Stimulated activated CD8-positive, alpha-beta memory T cell treated with anti-CD3 and anti-CD28 coated beads, Interleukin-4, amount 100 ng/mL, for 48 hours (primary cell): ENCODE measurements around the gene ZNF677.
"Not testable (repeated sequence)": the region's sequence is repeated elsewhere in the genome, so short reads cannot be mapped to it uniquely, and the experiment has no call there.

Experiments
- DNase-seq: peaks from one replicate; pipeline ENCODE4 v3.0.0-alpha.2; 2020

Gene ZNF677

DNA sequence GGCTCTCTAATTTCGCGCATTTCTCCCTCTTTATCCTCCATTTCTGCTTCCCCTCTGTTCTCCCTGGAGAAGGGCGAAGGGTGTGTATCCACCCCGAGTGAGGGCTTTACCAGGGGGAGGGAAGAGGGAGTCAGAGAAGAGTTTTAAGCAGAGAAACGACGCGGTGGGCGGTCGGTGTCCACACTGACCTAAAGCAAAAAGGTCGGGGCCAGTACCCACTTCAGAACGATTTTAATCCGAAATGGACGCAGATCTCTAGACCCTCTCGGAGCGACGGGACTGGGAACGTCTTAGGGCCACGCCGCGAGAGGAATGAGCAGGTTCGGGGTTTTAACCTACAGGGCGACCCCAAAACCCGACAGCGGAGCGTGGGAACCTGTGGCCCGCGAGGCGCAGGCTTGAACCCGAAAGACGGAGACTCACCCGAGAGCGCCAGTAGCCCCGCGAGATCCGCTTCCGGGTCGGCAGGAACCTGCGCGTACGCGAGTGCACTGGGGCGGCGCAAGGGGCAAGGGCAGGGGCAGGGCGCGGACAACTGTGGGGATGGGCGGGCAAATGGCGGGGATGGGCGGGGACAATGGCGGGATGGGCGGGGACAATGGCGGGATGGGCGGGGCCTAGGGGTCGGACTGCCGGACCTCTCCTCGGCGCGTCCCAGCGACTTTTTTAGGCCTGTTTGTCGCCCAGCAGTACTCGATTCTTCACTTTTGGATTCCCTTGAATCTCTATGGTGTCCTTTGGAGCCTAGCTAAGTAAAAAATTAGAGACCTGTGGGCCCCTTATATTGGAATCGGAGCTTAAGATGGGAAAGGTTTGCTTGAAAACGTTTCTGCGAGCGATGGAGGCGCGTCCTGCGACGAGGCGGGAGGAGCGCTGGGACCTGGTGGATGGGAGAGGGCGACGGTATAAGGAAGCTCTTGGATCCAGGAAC lies at the start of gene ZNF677:
ZNF677 (minus strand) TSS at position 463 of the 931 bp plus-strand sequence. CDS start 3,323 bp downstream, outside the sequence.
- DNase-seq = peak; percentile 81

DNA sequence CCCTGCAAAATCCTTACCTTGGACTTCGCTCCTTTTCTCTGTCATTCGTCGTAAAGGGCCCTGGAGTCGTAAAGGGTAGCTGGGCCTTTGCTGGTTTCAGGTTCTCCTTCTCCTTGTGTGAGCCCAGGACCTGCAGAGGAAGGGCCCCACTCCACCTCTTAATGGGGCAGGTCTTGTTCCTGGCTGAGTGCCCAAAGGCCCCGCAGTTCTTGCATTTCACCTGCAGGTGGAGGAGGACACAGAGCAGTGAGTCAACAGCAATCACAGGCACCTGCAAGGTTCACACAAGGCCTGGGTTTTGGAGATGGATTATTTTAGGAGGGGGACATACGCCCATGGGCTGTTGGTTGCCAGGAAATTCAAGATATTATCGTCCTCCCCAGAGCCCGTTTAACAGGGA lies 46.7 kb upstream of the ZNF677 start:
- not testable (repeated sequence) for DNase-seq

GRCh38 chr19:53294786-53295441 lies 40.2 kb upstream of the ZNF677 start:
- no peak for DNase-seq

- DNase-seq = no peak
Measured at GRCh38 chr19:53290758-53291549, 36.3 kb upstream of the ZNF677 start.

DNA sequence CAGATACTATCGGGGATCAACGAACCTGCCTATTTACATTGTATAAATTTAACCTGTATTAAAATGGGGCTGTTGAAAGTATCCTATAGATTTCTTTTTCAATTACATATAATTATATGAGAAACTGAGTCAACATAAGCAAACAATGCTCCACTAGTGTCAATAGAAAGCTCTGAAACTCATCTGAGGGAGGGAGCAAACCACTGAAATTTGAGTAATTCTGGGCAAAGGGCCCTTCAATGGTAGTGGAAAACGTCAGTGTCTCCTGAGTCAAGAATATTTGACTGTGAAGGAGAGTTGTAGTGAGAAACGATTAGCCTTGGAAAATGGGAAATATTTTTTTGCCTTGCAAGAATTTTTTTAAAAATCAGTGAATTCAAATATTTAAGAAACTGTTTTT lies 30.4 kb upstream of the ZNF677 start:
- no peak for DNase-seq

GRCh38 chr19:53281947-53282346 lies 27.3 kb upstream of the ZNF677 start:
- peak; percentile 29 for DNase-seq

GRCh38 chr19:53275480-53275879 lies 20.8 kb upstream of the ZNF677 start:
- DNase-seq = no peak

DNA sequence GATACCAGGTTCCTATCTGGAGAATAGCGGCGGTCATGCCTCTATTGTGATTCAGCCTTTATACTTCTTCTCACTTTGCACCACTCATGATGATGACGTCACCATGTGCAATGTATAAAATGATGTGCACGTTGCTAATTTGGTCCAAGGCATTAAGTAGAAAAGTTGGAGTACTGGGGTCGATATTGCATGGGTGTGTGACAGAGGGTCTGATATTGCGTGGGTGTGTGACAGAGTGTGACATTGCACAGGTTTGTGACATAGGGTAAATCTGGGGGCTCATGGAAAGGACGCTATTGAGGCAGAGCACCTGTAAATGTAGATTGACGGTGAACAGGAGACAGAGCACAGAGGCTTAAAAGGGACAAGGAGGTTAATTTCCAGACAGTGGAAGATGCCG lies 17.4 kb upstream of the ZNF677 start:
- DNase-seq = no peak

GRCh38 chr19:53269861-53270260 lies 15.2 kb upstream of the ZNF677 start:
- DNase-seq = not testable (repeated sequence)

- DNase-seq = not testable (repeated sequence)
Measured at GRCh38 chr19:53267623-53268022, 12.9 kb upstream of the ZNF677 start, which contains the start of gene VN1R4. TSS of gene VN1R4 (minus strand) at chr19:53267723. CDS start at chr19:53267665, 58 bp downstream.

DNA sequence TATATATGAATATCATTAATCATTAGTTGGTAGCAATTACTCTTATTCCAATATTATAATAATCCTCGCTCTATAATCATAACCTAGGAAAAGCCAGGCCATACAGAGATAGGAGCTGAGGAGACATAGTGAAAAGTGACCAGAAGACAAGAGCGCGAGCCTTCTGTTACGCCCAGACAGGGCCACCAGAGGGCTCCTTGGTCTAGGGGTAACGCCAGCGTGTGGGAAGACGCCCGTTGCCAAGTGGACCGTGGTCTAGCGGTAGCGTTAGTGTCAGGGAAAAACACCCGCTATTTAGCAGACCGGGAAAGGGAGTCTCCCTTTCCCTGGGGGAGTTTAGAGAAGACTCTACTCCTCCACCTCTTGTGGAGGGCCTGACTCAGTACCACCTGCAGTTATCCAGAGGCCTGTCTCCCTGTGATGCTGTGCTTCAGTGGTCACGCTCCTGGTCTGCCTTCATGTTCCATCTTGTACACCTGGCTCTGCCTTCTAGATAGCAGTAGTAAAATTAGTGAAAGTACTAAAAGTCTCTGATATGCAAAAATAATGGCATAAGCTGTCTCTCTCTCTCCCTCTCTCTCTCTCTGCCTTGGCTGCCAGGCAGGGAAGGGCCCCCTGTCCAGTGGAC lies 3.2 kb upstream of the ZNF677 start, which contains the start of gene VN1R2:
VN1R2 (plus strand) TSS at position 578 of the 628 bp plus-strand sequence. CDS start 84 bp downstream, outside the sequence.
- DNase-seq = not testable (repeated sequence)

GRCh38 chr19:53246498-53246897 lies 8.2 kb downstream of the ZNF677 start:
- DNase-seq = no peak

DNA sequence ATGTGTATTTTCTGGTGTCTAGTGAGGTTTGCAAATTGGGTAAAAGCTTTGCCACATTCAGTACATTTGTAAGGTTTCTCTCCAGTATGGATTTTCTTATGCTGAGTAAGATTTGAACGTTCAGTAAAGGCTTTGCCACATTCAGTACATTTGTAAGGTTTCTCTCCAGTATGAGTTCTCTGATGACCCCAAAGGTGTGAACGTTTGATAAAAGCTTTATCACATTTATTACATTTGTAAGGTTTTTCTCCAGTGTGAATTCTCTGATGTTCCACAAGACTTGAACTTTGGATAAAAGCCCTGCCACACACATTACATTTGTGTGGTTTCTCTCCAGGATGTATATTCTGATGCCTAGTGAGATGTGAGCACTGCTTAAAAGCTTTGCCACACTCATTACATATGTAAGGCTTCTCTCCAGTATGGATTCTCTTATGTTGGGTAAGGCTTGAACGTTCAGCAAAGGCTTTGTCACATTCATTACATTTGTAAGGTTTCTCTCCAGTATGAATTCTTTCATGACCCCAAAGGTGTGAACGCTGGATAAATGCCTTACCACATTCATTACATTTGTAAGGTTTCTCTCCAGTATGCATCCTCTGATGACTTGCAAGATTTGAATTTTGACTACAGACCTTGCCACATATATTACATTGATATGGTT lies 17.4 kb downstream of the ZNF677 start:
- no peak for DNase-seq

DNA sequence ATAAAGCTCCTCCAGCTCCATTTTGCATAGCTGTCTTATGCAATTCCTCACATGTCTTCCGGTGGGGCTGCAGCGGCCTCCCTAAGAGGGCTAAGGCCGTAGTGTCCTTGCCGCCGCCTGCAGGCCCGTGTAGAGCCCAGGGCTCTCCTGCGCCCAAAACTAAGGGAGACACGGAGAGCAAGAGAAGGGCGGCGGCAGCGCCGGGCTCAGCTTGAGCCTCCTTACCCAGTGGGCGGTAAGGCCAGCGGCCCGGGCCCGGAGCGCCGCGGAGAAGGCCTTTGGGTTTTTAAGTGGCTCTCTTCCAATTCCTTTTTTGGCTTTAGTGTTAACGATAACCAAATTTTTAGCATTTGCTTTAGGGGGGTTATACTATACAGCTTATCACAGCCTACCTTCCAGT lies 30.1 kb downstream of the ZNF677 start:
- no peak for DNase-seq

- not testable (repeated sequence) for DNase-seq
Measured at GRCh38 chr19:53222716-53223115, 32.0 kb downstream of the ZNF677 start.

DNA sequence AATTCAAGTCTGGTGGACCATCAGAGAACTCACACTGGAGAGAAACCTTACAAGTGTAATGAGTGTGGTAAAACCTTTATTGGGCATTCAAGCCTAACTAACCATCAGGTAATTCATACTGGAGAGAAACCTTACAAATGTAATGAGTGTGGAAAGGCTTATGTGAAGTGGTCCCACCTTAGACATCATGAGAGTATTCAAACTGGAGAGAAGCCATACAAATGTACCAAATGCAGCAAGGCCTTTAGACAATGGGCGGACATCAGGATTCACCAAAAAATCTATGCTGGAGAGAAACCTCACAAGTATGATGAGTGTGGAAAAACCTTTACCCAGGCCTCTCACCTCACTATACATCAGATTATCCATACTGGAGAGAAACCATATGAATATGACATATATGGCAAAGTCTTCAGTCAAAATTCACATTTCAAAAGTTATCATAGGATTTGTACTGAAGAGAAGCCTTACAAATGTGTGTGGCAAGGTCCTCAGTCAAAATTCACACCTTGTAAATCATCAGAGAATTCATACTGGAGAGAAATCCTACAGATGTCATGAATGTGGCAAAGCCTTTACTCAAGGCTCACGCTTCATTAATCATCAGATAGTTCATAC lies 41.9 kb downstream of the ZNF677 start:
- no peak for DNase-seq

DNA sequence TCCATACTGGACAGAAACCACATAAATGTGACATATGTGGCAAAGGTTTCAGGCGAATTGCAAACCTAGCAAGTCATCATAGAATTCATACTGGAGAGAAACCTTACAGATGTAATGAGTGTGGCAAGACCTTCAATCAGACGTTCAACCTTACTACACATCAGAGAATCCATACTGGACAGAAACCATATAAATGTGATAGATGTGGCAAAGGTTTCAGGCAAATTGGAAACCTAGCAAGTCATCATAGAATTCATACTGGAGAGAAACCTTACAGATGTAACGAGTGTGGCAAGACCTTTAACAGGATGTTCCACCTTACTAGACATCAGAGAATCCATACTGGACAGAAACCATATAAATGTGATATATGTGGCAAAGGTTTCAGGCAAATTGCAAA lies 43.1 kb downstream of the ZNF677 start:
- DNase-seq = not testable (repeated sequence)

DNA sequence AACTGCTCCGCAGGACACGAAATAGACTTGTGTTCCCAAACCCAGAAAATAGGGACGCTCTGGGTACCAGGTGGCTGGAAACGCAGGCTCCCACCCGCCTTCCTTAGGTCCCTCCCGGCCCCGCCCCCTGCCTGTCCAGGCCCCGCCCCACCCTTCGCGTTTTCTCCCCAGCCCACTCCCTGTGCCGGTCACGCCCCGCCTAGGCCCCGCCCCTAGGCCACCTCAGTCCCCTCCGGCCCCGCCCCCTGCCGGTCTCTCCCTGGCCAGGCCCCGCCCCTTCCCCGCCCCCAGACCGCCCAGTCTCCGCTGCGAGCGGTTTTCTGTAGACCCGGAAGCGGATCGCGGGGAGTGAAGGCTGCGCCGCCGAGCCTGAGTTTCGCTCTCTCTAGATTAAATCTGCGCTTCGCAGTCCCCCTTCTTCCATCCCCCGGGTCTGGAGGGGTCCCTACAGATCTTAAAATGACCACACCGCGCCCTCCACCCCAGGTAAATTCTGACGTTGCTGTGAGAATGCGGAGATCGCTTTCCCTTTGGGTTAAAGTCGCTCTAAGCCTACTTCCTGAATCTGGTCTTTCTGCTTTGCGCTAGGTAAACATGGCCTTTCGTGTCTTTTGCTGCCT lies 57.8 kb downstream of the ZNF677 start:
- DNase-seq = peak; percentile 97

DNA sequence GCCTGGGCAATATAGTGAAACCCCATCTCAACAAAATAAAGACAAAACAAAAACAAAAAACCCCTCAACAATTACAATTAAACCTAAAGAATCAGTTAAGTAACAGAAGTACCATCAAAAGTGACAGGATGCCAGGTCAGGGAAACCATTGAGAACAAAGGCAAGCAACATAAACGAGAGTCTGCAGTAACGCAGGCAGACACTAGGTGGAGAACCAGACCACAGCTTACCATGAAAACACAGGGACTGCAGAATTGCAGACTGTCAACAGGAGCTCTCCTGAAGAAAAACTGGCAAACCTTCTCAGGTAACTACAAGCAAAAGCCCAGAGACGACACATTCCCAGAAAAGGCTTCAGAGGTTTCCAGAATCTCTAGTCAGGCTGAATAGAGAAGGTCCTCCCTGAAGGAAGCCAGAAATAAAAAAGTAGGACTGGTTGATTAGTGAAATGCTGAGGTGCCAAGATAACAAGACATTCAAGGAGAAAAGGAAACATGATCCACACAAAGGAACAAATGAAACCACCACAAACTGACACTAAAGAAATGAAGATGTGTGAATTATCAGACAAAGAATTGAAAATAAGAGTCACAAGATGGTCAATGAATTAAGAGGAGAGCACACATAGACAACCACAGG lies 59.3 kb downstream of the ZNF677 start:
- peak; percentile 72 for DNase-seq

GRCh38 chr19:53193535-53194222 lies 61.0 kb downstream of the ZNF677 start:
- DNase-seq = no peak
